Stimulated activated CD4-positive, alpha-beta T cell treated with anti-CD3 and anti-CD28 coated beads, Interleukin-2, amount 100 ng/mL, for 4 hours (primary cell): ENCODE data around the gene LSM8.
"Not testable (repeated sequence)": the region's sequence is repeated elsewhere in the genome, so short reads cannot be mapped to it uniquely, and the experiment has no call there.

Source experiments
- DNase-seq: peaks from one replicate; pipeline ENCODE4 v3.0.0-alpha.2; 2020; ENCODE audit warnings: low read depth

The LSM8 gene

DNA sequence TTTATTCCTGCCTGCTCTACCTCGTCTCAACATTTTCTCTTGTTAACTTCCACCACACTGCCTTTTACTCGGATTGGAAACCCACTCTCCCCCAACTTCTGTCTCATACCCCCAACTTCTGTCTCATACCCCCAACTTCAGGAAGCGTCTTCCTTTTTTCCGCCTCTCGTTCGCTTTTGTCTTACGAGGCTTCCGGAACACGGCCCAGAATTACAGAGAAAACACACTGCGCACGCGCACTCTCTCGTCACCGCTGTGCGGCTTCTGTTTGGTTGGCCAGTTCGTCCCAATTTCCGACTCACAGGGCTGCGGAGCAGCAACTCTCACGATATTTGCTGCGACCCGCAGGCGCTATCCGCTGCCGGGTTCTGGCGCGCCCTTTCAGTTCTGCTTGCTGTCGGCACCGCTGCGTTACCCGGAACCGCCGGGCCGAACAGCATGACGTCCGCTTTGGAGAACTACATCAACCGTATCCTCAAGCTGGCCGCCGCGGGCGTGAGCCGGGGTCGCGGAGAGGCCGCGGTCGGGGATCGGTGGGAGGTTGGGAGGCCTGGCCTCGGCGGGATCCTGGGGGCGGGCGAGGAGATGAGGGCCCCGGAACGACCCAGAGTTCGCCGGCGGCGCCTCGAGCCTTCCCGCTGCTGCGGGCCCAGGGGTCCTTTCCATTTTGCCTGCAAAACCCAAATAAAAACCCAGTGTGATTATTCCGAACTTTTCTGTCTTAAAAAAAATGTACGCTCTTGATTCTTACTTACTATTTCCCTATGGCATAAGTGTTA lies at the start of gene LSM8:
Gene LSM8, plus strand, starts transcription at position 379 of the 779 bp plus-strand sequence. Its CDS starts 60 bp downstream, at position 439.
- peak; percentile 95 for DNase-seq

DNA sequence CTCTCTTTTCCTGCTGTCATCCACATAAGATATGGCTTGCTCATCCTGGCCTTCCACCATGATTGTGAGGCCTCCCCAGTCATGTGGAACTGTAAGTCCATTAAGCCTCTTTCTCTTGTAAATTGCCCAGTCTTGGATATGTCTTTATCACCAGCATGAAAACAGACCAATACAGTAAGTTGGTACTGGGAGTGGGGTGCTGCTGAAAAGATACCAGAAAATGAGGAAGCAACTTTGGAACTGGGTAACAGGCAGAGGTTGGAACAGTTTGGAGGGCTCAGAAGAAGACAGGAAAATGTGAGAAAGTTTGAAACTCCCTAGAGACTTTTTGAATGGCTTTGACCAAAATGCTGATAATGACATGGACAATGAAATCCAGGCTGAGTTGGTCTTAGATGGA lies 49.5 kb upstream of the LSM8 start:
- DNase-seq = not testable (repeated sequence)

DNA sequence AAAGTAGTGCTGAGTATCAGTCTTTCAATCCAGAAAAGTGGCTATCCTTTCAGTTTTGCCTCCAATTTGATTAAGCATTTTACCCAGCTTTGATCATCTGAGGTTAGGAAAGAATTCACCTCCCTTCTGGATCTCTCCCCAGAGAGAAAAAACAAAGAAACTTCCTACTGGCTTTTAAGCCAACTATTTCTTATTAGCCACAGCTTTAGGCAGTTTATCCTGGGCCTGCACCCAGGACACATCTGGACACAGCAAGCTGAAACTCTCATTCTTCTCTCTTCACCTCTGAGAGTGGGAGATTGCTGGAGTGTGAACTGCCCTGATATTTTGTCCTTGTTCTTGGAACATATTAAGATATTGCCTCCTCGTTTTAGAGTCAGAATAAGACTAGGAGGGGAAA lies 43.5 kb upstream of the LSM8 start:
- no peak for DNase-seq

DNA sequence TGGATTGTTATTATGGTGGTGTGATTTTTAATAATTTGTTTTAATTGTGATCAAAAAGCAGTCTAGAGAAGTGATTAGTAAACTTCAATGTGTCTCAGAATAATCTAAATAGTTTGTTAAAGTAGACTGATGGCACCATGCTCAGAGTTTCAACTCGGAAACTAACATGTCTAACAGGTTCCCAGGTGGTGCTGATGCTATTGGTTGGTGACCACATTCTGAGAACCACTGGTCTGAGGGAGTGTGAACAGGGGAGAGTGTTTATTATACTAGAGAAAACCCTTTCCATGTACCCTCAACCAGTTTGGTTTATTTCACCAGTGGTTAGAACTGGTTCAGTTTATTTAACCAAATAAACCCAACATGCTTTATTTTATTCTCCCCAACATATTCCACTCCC lies 42.0 kb upstream of the LSM8 start:
- DNase-seq = no peak

DNA sequence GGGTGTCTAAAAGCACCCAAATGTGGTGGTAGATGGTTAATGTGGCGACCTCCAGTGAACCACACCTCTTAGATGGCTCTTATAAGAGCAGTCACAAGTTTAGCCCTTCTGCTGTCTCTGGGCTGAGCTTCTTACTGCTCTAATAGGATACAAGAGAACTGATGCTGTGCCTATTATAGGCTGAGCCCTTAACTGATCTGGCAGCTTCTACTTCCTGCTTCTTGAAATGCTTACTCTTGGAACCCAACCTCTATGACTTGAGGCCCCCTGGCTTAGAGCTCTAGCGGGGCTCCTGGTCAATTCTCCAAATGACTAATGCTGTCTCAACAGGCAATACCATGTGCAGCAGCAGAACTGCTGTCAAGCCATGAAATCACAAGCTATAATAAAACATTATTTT lies 35.0 kb upstream of the LSM8 start:
- DNase-seq = no peak

DNA sequence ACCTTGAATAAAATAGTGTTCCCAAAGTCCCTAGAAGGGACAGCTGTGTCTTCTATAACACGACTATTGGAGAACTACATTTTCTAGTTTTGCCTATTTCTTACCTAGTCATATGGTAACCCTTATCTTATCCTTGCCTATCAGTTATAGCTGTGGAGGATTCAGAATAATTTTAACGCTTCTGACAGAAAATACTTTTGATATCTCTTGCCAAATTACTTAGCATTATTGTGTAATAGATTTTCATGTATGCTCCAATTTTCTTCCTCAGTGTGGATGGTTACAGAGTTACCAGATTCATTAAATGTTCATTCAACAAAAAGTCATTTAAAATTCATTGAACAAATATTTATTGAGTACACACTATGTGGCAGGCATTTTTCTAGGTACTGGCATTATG lies 34.6 kb upstream of the LSM8 start:
- DNase-seq = no peak

DNA sequence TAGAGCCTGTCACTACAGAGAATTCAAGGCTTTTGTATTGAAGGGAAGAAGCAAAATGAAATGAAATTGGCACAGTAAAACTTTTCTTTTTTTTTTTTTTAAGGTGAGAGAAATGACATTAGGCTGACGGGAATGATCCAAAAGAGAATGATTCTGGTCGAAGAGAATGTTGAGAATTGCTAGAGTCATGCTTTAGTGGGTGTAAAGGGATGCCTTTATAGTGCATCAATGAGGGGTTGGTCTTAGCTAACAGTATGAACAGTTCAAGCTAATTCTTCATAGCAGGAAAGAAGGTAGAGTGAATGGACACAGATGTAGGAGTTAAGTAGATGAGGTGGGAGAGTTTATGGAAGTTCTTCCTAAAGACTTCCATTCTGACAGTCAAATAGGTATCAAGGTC lies 32.3 kb upstream of the LSM8 start:
- DNase-seq = no peak

DNA sequence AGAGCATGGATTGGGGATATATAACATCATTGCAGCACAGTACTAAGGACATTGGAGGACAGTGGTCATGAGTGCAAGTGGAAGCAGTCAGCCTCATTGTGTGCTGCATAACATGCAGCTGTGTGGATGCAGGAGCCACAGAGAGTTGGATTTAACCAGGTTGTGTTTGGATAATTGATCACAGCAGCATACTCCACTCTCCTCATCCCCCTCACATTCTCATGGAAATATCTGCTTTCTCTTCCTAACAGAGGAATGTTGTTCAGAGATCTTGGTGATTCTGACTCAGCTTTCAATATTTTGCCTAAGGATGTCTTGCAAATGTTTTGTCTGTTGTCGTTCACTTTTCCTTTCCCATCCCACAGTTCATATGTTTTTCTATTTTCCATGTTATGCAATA lies 31.8 kb upstream of the LSM8 start:
- no peak for DNase-seq

DNA sequence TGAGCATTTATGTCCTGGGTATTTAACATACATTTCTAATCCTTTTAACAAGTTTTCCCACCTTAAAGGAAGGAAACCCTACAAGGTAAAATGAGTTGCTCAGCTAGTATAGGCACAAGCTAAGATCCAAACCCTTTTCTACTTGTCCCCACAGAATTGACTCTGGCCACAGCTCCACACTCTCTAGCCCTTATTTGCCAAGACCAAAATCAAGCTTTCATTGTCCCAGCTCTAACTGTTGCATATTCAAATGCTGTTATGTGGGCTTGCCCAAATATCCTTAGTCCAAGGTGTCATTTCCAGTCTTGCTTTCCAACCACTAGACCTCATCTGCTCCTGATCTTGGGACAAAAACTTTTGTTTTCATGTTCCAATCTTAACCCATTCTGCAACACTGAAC lies 31.3 kb upstream of the LSM8 start:
- DNase-seq = no peak

DNA sequence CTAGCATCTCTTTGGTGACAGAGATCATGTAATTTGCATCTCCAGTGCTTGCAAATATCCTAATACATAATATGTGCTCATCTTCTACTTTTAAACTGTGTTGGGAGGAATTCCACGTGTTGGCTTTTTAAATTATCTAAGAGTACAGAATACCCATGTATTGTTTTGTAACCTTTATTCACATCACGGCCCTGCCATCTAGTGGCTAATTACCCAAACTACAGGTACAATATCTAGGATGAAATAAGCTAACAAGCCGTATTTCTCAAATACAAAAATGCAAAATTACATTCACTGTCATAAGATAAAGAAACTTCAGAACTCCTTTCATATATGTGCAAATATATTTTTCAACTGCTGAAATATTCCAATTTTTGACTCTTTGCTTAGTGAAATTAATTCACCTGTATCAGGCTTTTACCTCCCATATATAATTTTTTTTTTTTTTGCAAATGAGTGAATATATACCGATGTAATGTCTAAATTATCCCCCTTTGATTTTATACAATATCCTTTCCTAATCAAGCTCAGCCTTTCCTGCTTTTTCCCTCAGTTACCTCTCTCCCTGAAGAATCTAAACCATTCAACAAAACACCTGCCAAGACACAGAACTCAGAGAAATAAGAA lies 30.3 kb upstream of the LSM8 start:
- no peak for DNase-seq

DNA sequence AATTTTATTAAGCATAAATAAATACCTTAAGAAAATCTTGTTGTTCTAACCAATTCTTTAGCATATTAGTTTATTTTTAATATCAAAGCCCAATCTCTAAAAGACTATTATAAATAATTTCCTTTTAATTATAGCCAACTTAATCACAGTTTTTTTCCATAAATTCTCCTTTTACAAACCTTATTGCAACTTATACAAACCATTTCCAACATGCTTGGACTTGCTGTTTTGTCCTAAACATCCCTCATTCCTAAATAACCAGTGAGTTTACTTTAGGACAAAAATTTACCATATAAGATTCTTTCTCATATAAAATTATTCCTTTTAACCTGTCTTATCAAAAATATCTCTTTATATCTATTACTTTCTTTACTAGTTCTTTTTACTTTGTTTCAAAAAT lies 25.2 kb upstream of the LSM8 start:
- DNase-seq = no peak

DNA sequence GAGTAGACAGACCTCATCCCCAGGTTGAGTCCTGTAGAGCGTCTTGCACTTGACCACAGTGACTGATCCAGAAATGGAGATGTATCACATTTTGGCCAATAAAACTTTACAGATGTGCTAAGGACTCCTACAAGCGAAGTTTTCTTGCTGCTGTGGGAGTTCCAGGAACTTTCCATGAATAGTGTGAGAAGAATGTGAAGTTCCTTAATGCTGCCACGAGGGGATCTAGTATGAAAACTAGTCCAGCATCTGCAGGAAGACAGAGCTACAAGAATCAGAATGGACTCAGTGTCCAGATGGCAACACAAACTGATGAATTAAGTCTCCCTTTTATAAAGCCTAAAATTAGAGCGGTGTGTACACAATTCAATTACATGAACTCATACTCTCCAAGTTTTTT lies 14.8 kb upstream of the LSM8 start:
- no peak for DNase-seq

DNA sequence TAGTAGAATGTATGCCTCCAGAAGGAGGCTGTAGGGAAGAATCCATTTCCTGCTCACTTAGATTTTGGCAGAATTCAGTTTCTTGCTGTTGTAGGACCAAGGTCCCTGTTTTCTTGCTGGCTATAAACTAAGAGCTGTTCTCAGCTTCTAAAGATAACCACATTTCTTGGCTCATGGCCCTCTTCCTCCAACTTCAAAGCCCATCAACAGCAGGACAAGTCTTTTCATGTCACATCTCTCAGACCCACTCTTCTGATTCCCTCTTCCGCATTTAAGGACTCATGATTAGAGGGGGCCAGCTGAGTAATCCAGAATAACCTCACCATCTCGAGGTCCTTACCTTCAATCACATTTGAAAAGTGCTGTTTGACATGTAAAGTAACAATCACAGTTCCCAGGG lies 8.2 kb upstream of the LSM8 start:
- no peak for DNase-seq

DNA sequence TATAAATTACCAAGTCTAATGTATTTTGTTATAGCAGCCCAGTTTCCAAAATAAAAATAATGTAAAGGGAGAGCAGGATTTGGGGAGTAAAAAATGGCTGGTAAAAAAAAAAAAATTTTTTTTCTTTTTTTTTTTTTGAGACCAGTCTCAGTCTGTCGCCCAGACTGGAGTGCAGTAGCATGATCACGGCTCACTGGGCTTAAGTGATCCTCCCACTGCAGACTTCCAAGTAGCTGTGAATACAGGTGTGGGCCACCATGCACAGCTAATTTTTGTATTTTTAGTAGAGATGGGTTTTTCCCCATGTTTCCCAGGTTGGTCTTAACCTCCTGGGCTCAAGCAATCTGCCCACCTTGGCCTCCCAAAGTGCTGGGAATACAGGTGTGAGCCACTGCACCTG lies 4.8 kb upstream of the LSM8 start:
- no peak for DNase-seq

DNA sequence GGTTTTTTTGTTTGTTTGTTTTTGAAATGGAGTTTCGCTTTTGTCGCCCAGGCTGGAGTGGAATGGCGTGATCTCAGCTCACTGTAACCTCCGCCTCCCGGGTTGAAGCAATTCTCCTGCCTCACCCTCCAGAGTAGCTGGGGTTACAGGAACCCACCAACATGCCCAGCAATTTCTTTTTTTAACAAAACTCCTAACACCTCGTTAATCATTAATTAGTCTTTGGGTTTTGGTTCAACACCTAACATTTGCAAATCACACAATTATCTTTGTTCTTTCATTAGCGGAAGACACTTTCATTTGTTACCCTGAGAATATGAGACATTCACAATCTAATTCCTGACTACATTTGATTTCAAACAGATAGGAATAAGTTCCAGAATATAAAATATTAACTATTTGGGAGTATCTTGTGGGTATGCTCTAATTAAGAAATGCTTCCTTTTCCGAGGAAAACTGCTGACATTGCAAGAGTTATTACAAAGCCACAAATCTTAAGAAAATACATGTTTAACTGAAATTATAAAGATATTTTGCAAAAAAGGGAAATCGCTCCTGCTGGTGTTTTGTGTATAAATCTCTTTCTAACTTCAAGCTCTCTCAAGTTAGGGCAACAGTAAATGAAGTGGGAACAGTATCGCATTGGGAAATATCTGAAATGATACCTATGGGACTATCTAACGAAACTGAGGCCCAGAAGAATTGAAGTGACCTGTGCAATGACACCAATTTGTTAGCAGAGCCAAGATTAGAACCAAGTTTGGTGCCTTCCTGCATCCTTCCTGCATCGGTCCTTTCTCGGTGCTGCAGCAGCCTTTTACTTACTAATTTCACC lies 1.2 kb upstream of the LSM8 start:
- DNase-seq = no peak

DNA sequence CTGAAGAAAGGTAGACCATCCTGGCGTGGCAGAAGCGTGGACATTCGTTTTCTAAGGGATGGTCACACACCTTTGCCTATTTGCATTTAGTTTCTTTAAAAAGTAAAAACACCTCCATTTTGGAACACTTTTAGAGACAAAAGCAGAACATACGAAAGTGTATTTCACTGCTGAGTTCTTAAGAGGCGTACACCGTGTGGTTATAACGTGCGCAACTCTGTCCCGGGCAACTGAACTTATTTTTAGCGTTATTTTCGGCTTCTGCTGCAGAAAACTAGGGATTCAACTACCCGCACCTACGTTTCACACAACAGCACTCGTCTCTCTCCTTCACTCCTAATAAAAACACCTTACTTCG lies 557 bp upstream of the LSM8 start:
- DNase-seq = no peak

DNA sequence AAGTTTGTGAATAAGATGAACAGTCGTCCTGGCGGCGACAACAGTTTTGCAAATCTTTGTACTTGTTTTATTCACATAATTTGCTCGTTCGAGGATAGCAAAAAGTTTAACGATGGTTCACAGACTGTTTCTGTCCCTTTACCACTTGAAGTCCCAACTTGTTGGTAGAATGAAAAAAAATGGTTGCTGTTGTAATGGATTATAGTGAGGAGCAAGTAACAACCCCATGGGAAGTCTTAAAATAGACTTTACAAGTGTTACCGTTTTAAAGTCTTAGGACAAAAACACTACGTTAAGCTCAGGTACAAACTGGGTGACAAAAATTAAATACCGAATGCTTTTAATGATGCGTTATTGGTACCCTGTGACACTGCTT lies 589 bp downstream of the LSM8 start:
- DNase-seq = no peak

DNA sequence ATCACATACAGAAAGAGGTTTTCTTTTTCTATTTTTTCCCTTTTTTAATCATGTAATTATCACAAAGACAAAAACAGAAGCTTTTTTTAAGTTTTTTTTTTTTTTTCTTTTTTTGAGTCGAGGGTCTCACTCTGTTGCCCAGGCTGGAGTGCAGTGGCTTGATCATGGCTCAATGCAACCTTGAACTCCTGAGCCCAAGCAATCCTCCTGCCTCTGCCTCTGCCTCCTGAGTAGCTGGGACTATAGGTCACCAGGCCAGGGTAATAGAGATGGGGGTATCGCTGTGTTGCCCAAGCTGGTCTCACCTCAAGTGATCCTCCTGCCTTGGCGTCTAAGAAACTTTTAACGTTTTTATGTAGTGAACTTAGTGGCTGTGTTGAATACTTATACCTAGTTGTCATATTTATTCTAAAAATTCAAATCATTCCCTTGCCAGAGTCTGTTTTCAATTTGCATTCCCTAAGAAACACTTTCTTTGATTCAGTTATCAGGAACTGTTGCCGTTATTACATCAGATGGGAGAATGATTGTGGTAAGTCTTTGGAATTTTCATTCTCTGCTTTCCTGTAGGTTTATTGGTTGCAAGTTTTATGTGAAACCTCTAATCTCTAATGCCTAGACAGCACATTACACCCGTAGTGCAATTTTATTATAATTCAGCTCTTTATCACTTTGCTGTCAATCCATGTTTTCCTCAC lies 1.3 kb downstream of the LSM8 start:
- DNase-seq = no peak

DNA sequence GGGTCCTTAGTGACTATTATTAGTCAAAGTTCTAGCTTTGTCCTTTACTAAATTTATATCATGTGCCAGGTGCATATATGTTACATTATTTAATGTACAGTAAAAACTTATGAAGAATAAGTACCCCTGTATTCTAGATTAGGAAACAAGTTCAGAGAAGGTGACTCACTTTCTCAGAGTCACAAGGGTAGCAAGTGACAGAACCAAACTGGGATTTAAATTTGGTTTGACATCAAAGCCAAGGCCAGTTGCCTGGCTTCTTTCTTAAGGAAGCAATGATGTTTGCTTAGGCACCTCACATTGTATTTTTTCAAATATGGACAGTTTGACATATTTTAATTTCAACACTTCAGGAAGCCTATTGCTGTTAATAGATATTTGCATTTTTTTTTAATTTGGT lies 2.5 kb downstream of the LSM8 start:
- DNase-seq = no peak

DNA sequence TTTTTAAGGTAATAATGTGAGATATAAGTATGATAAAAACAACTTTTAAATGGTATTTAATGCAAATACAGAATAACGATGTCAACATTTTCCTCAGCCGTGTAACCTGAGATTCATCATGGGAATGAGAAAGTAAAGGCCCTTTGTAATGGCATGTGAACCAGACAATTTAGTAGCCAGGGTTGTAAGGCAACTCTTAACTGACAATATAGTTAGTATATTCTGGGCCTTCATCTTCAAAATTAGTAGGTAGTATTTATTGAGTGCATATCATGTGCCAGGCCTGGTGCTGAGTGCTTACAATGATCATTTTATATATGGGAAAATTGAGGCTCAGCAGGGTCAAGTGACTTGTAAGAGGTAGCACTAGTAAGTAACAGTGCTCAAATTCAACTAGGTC lies 10.6 kb downstream of the LSM8 start:
- DNase-seq = no peak

DNA sequence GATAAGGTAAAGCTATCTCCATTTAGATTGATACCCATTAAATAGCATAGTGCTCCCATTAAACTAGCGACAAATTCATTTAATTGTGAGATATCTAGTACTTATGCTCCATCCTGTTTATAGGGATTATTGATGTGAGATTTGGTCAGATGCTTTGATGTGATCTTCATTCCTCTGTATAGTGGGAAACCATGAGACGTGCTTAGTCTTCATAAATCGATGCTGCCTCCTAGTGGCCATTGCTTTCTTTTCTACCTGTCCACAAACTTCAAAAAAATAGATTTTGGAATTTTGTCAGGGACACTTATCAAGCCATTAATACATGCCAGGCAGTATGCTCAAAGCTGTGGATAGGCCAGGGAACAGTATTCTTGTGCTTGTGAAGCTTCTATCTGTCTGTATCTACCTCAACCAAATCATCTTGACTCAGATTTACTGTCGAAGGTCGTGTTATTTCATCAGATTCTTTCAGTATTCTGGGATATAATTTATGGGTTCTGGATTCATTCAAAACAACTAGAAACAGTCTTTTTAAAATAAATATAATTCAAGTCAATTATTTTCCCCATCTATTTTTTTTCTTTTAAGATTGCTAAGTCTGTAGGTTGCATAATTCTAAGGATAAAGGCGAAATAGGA lies 12.0 kb downstream of the LSM8 start:
- peak; percentile 42 for DNase-seq

DNA sequence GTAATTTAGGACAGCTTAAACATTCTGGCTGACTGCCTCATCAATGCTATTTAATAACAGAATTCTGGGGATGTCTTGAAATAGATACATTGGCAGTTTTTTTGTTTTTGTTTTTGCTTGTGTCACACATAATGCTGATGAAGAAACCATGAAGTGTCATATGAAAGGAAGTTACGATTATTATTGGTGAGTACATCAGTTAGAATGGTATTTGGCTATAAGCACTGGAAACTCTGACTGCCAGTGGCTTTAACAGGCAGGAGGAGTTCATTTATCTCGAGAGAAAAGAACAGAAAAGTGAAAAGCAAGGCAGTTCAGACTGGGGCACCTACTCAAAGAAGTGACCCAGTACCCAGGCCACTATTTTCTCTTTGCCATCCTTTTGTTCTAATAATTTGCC lies 18.1 kb downstream of the LSM8 start:
- DNase-seq = no peak
